Measurements from ENCODE around the gene CSDE1. TPM values are rescaled to one million over a fixed set of nuclear protein-coding genes. Genes with fewer than 3 reads are reported as not detected.
"Not testable (repeated sequence)": the region's sequence is repeated elsewhere in the genome, so short reads cannot be mapped to it uniquely, and the experiment has no call there.

Gene CSDE1
- 506 TPM for polyA plus RNA-seq (ENCODE audit: insufficient read length)
- long read RNA-seq, donor 1, full-length matches to known transcripts, result 58 of 86 reads
- long read RNA-seq, donor 1, partial matches to known transcripts, result 28 of 86 reads
- long read RNA-seq, donor 1, other reads (novel, unspliced or antisense), result 0 of 86 reads
- long read RNA-seq, donor 2, full-length matches to known transcripts, result 55 of 77 reads
- long read RNA-seq, donor 2, partial matches to known transcripts, result 22 of 77 reads
- long read RNA-seq, donor 2, other reads (novel, unspliced or antisense), result 0 of 77 reads
- long read RNA-seq, donor 3, full-length matches to known transcripts, result 44 of 135 reads
- long read RNA-seq, donor 3, partial matches to known transcripts, result 91 of 135 reads
- long read RNA-seq, donor 3, other reads (novel, unspliced or antisense), result 0 of 135 reads
- long read RNA-seq, donor 4, full-length matches to known transcripts, result 2 of 2 reads
- long read RNA-seq, donor 4, partial matches to known transcripts, result 0 of 2 reads
- long read RNA-seq, donor 4, other reads (novel, unspliced or antisense), result 0 of 2 reads
- long read RNA-seq, donor 5, full-length matches to known transcripts, result 59 of 104 reads
- long read RNA-seq, donor 5, partial matches to known transcripts, result 45 of 104 reads
- long read RNA-seq, donor 5, other reads (novel, unspliced or antisense), result 0 of 104 reads
- long read RNA-seq, donor 6, full-length matches to known transcripts, result 48 of 79 reads
- long read RNA-seq, donor 6, partial matches to known transcripts, result 31 of 79 reads
- long read RNA-seq, donor 6, other reads (novel, unspliced or antisense), result 0 of 79 reads
- long read RNA-seq, donor 7, full-length matches to known transcripts, result 92 of 146 reads
- long read RNA-seq, donor 7, partial matches to known transcripts, result 54 of 146 reads
- long read RNA-seq, donor 7, other reads (novel, unspliced or antisense), result 0 of 146 reads
- long read RNA-seq, donor 8, full-length matches to known transcripts, result 30 of 41 reads
- long read RNA-seq, donor 8, partial matches to known transcripts, result 11 of 41 reads
- long read RNA-seq, donor 8, other reads (novel, unspliced or antisense), result 0 of 41 reads

GRCh38 chr1:114757455-114758255, at the start of gene CSDE1:
CSDE1 (minus strand) TSS chr1:114757984; CDS start chr1:114739890, 18,094 bp downstream.
- peak; percentile 98 for DNase-seq

- not testable (repeated sequence) for DNase-seq
These were observed 46.7 kb upstream of the CSDE1 start for GRCh38 chr1:114804449-114804848.

GRCh38 chr1:114803001-114803400, 45.2 kb upstream of the CSDE1 start:
- DNase-seq, result no peak

GRCh38 chr1:114794038-114794437, 36.3 kb upstream of the CSDE1 start:
- DNase-seq, result no peak

- not testable (repeated sequence) for DNase-seq
These were observed 32.8 kb upstream of the CSDE1 start for GRCh38 chr1:114790581-114790980.

GRCh38 chr1:114786440-114786839, 28.7 kb upstream of the CSDE1 start:
- DNase-seq, result not testable (repeated sequence)

GRCh38 chr1:114782476-114782875, 24.7 kb upstream of the CSDE1 start:
- DNase-seq, result no peak

- peak; percentile 92 for DNase-seq
These were observed 22.8 kb upstream of the CSDE1 start, which contains the start of gene SIKE1 for GRCh38 chr1:114780344-114781226. SIKE1 (minus strand) TSS chr1:114780685; CDS start chr1:114780607, 78 bp downstream.

- DNase-seq, result no peak
These were observed 21.9 kb upstream of the CSDE1 start for GRCh38 chr1:114779722-114780121.

- not testable (repeated sequence) for DNase-seq
These were observed 18.9 kb upstream of the CSDE1 start for GRCh38 chr1:114776726-114777125.

GRCh38 chr1:114771992-114772391, 14.2 kb upstream of the CSDE1 start:
- no peak for DNase-seq

- no peak for DNase-seq
These were observed 13.2 kb upstream of the CSDE1 start for GRCh38 chr1:114770989-114771388.

GRCh38 chr1:114764689-114765088, 6.9 kb upstream of the CSDE1 start:
- no peak for DNase-seq

- DNase-seq, result peak; percentile 20
These were observed 560 bp upstream of the CSDE1 start for GRCh38 chr1:114758256-114758832.

GRCh38 chr1:114756949-114757454, 782 bp downstream of the CSDE1 start:
- no peak for DNase-seq

GRCh38 chr1:114756009-114756892, 1.5 kb downstream of the CSDE1 start:
- DNase-seq, result no peak

- DNase-seq, result no peak
These were observed 2.5 kb downstream of the CSDE1 start for GRCh38 chr1:114755006-114755931.

- not testable (repeated sequence) for DNase-seq
These were observed 4.1 kb downstream of the CSDE1 start for GRCh38 chr1:114753702-114754101.
